NCI-H1105 treated with DMSO at 0.1 percent for 48 hours (cell line): ENCODE results near the gene GDAP2.

Experiments used
- DNase-seq: peaks from one replicate; lab custom pipeline; 2025; lab: John Stamatoyannopoulos, UW

GDAP2 gene

GRCh38 chr1:117841117-117841650 lies 88.2 kb downstream of the GDAP2 start:
- no peak for DNase-seq

- DNase-seq: no peak
These were observed 90.5 kb downstream of the GDAP2 start for GRCh38 chr1:117838911-117839310.

DNA sequence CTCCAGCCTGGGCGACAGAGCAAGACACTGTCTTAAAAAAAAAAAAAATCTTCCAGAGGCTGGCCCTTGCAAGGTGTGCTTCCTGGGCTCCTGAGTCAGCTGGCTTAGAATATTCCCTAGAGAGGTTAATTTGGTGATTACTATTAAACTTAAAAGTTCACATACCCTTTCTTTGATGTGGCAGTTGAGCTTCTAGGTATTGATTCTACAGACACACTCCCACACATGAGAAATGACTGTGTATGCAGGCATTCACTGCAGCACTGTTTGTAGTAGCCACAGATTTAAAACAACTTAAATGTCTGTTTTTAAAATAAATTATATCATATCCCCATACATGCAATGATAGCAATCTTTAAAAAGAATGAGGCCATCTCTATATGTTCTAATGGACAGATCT lies 93.4 kb downstream of the GDAP2 start:
- no peak for DNase-seq

DNA sequence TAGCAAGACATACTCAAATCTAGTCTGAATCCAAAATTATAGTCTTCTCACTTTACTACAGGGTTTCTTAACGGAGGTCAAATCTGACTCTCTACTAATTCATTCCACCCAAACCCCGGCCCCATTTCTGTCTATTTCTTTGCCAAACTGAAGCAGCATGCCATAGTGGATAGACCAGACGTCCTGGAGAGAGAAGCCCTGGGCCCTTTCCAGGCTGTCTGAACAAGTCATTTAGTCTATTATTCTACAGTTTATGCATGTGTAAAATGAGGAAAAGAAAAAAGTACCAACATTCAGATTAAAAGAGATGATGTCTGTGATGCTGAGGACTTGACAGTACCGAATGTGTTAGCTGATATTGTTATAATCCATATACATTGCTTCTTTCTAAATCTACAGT lies 95.0 kb downstream of the GDAP2 start:
- peak; percentile 7 for DNase-seq

DNA sequence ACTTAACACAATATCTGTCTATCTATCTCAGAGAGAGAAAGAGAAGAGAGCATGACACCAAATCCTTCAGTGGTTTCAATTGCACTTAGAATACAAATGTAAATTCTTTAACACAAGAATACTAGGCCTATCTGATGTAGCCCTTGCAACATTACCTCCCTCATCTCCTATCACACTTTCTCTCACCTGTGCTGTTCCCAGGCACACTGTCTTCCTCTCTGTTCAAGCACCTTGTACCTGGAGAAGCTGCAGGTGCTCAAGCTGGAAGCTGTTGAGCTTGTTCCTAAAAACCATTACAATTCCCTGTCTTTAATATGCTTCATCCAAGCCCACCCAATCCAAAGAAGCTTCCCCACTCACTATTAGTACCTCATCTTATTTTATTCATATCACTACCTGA lies 97.0 kb downstream of the GDAP2 start:
- no peak for DNase-seq

GRCh38 chr1:117830222-117830621 lies 99.2 kb downstream of the GDAP2 start:
- DNase-seq: no peak

GRCh38 chr1:117828201-117828600 lies 101.2 kb downstream of the GDAP2 start:
- no peak for DNase-seq

- DNase-seq: no peak
These were observed 102.8 kb downstream of the GDAP2 start for GRCh38 chr1:117826540-117827078.

GRCh38 chr1:117826119-117826518 lies 103.3 kb downstream of the GDAP2 start:
- DNase-seq: no peak

GRCh38 chr1:117825414-117825813 lies 104.0 kb downstream of the GDAP2 start:
- no peak for DNase-seq

DNA sequence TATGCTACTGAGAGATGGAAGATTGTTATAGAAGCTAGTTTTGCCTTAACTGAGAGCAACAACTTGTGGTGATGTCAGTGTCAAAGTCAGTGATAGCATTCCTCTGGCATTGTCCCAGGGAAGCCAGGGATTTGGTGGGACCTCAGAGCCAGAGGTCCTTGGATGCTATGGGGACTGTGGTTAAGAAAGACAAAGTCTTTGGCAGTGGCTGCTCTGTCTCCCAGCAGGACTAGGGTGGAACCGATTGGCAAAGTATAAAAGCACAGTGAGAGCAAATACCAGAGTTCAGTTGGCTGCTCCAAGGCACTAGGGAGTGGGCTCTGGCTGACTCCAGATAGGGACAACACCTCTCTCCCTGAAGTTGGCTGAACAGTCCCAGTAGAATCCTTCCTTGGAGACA lies 104.8 kb downstream of the GDAP2 start:
- DNase-seq: no peak

DNA sequence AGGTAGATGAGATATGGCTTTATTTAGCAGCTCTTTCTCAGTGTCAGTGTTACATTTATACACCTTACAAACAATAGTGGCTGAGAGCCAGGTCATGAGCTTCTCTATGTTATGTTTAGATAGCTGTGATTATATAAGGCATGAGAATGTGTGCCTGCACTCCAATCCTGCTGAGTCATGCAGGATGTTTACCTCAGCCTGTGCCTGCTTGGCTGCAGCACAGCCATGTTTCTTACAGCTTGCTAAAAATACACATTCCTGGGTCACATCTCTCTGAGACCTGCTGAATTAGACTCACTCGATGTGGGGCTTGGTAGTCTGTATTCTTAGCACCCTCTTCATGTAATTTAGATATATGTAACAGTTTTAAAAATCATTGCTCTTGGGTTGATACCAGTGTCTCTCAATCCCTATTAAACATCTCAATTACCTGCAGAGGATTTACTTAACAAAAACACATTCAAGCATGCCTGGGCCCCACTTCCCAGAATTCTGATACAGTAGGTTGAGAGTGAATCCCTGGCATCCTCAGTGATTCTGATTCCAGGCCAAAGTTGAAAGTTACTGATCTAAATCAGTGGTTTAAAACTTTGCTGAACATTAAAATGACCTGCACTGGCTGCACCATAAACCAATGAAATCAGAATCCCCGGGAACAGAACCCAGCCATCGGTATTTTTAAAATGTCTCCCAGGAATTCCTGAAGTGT lies 107.5 kb downstream of the GDAP2 start:
- DNase-seq: no peak

DNA sequence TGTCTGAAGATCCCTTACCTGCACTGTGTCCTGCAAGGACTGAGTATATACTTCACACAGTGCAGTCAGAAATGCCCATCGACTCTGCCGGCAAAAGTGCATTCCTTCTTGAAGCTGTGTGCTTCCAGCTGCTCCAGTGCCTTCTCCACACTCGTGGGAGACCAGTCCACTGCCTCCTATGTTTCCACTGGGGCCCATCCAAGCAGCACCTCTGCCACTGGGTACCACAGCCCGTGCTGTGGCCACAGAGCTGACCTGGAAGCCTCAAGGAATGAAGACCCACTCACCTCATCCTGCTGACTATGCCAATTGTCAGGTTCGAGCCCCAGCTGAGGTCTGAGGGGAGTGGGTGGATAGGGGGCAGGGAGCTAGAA lies 108.1 kb downstream of the GDAP2 start:
- no peak for DNase-seq

GRCh38 chr1:117820694-117821381 lies 108.6 kb downstream of the GDAP2 start:
- DNase-seq: no peak

DNA sequence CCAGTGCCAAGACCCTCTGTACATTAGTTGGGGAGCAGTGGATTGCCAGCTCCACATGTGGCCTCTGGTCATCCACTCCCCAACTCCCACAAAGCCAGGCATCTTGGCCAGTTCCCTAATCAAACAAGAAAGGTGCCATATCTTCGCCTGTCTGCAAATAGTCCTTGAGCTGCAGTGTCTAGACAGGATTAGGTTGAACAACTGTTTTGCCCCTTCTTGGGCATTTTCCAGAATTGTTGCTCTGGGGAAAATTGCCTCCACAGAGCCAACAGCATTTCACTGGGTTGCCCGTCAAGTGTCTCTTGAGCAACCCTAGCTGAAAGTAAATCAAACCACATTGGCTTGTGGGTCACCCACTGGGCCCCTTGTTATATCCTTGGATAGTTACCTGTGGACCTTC lies 109.3 kb downstream of the GDAP2 start:
- DNase-seq: no peak

DNA sequence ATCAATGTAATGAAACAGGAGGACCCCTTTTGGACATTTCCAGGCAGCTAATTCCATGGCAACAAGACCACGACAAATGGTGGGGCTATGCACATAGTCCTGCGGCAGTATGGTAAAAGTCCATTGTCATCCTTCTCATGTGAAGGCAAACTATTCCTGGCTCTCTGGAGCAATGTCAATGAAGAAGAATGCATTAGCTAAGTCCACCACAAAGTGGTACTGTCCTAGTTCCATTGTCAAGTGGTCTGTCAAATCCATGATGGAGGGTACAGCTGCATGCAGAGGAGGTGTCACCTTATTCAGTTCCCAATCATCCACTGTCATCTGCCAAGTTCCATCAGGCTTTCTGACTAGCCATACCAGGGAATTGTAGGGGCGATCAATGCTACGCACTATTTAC lies 110.1 kb downstream of the GDAP2 start:
- DNase-seq: no peak

- DNase-seq: no peak
These were observed 111.0 kb downstream of the GDAP2 start for GRCh38 chr1:117818456-117818855.

GRCh38 chr1:117817629-117818028 lies 111.8 kb downstream of the GDAP2 start:
- DNase-seq: no peak

DNA sequence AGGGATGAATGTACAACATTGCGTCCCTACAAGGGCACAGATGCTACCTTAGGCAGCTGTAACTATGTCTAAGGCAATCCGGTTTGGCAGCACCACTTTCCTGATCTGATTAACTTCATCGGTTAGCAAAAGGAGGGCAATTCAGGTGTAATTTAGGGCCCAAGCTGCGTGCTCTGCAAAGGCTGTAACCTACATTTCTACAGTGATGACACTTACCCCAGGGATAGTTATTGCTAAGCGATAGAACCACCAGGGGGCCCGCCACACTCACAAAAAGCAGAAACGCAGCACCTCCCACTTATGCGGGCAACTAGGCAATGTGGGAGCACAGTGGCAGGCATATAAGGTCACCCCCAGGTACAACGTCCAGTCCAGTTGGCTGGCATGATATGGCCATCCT lies 113.5 kb downstream of the GDAP2 start:
- no peak for DNase-seq

- no peak for DNase-seq
These were observed 114.3 kb downstream of the GDAP2 start for GRCh38 chr1:117814856-117815797.
